NCI-H524 (cell line): ENCODE measurements around the gene DCLRE1C.
"Not testable (repeated sequence)": the region's sequence is repeated elsewhere in the genome, so short reads cannot be mapped to it uniquely, and the experiment has no call there.

ENCODE experiments used
- DNase-seq, 2 experiments: peaks; one replicate each; lab custom pipeline; 2025; lab: John Stamatoyannopoulos, UW

The DCLRE1C gene

DNA sequence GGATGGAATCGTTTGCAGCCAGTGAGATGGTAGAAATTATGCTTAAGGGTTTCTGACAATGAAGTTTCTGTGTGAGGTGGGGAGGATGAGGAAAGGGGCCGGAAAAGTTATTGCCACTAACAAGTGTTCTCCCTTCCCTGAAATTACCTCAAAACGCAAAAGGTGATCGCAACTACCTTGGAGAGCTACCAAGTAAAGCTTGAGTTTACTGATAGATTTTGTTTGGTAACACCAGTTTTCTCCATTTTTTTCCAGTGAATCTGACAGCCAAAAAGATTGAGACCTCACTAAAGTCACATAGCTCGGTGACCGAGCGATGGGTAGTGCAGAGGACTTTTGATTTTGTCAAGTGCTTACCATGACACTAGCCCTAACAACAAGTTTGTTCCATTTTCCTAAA lies 73.7 kb downstream of the DCLRE1C start:
- no peak for DNase-seq

DNA sequence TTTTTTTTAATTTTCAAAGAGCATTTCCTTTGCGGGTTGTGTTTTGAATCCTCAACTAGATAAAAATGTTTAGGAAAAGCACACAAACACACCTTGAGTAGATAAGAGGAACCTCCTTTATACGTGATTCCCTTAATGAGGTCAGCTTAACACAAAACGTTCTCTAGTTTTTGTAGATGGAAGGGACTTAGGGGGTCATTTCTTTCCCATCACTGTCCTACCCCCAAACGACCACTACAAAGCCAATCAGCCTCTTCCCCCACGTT lies 74.0 kb downstream of the DCLRE1C start:
- DNase-seq, result no peak

DNA sequence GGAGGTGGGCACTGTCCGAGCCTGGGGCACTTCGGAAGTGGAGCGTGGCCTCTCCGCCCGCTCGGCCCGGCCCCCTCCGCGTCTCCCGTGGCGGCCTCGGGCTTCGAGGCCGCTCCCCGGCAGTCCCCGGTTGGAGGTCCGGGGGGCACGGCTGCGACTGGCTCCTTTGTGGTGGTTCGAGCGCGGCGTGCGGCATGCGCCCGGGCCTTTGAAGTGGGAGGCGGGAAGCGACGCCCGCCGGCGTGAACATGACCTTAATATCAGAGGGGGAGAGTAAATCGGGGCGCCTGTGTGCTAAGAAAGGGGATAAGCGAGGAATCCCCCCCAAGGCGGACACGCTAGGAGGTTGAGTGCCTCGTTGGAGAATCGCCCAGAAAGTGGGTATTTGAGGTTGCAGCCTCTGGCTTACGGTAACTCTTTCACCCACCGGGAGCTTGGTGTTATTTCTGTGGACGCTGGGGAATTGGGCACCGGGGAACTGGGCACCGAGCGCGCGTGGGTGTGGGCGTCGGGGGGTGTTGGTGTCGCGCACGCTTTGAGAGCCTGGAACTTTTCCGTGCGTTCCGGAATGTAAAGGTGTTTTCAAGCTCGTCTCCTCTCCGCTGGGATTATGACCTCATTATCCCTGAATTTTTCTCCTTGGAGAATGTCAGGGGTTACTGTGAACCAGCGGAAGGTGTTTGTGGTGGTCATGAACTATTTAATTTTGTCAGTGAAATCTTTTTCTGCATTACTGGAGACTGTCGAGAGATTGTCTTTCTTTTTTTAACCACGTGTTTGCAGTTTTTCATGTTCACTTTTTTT lies 74.6 kb downstream of the DCLRE1C start:
- no peak for DNase-seq

DNA sequence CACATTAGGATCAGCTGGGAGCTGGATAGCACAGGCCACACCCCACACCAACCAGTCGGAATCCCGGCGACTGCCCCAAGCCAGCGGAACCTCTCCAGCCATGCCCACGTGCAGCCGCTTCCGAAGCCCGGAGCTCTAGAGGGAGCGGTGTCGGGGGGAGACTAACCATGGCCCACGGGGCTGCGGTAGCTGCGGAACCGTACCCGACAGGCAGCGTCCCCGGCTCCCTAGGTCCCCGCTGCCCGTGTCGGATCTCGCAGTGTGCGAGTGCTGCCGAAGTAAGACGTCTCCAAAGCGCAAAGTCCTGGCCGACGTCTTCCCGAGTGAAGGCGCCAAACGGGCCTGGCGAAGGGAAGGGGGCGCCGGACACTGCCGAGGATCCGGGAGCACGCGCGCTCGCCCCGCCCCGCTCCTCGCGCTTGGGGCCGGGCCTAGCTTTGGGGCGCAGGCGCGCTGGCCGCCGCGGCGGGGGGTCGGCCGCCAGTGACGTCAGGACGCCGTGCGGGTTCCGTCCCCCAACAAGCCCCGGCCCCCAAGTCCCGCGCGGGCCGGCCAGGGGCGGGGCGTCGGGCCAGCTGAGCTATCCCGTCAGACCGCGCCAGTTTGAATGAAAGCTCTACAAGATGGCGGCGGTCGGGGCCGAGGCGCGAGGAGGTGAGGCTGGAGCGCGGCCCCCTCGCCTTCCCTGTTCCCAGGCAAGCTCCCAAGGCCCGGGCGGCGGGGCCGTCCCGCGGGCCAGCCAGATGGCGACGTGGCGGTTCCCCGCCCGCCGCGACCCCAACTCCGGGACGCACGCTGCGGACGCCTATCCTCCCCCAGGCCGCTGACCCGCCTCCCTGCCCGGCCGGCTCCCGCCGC lies 75.4 kb downstream of the DCLRE1C start, which contains the start of gene SUV39H2:
Gene SUV39H2, plus strand, starts transcription at position 601 of the 858 bp plus-strand sequence. Its CDS starts 23 bp downstream, at position 624.
- DNase-seq, result peak; percentile 52 to 78

DNA sequence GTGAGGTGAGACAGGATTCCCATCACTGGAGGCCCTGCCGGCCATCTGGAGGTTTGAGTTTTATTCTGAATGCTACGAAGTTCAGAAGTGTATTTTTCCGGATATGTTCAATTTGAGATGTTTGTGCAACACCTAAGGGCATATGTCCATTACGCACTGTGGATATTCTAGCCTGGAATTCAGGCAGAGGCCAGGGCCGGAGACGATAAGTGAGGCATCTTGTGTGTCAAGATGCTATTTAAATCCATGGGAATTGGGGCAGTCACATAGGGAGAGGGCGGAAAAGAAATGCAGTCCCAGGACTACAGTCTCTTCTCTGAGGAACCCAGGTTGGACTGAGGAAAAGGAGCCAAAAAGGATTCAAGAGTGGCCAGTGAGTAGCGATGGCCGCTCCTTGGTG lies 77.1 kb downstream of the DCLRE1C start:
- DNase-seq, result no peak

DNA sequence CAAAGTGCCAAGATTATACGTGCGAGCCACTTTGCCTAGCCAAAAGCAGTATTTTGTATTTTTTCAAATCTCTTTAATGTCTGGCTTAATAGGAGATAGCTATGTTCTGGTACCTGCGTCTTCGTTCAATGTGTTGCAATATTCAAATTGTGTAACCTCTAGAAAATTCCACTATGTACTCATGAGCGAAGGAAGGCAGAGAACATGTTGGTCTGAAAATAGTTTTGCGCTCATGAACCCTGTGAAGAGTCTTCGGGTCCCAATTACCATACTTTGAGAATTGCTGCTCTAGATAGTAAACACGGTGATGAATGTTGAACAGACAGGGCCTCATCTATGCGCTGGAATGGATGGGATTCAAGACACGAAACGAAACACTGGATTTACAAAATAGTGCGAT lies 78.0 kb downstream of the DCLRE1C start:
- no peak for DNase-seq

DNA sequence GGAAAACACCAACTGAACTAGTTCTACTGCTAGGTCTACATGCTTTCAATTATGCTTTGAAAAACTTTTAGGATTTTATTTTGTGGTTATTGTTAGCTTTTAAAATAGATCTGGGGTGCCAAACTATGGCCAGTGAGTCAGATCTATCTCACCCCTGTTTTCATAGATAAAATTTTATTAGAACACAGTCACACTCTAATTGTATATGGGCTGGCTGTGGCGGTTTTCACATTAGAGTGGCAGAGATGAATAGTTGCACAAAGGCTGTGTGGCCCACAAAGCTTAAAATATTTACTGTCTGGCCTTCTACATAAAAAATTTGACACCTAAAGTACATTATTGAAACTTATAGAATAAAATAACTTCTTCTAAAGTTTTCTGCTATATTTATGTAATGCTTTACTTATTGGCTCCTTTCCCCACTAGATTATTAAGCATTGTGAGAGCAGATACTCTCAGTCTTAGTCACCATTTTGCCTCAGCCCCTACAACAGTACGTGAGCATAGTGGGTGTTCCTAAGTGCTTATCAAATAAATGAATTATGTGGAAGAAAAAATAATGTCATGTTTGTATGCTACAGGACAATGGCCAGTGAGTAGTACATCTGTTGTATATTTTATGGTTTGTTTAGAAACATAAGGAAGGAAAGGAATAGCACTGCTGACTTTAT lies 80.7 kb downstream of the DCLRE1C start:
- no peak for DNase-seq

DNA sequence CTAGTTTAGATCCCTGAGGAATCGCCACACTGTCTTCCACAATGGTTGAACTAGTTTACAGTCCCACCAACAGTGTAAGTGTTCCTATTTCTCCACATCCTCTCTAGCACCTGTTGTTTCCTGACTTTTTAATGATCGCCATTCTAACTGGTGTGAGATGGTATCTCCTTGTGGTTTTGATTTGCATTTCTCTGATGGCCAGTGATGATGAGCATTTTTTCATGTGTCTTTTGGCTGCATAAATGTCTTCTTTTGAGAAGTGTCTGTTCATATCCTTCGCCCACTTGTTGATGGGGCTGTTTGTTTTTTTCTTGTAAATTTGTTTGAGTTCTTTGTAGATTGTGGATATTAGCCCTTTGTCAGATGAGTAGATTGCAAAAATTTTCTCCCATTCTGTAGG lies 89.0 kb downstream of the DCLRE1C start:
- not testable (repeated sequence) for DNase-seq

DNA sequence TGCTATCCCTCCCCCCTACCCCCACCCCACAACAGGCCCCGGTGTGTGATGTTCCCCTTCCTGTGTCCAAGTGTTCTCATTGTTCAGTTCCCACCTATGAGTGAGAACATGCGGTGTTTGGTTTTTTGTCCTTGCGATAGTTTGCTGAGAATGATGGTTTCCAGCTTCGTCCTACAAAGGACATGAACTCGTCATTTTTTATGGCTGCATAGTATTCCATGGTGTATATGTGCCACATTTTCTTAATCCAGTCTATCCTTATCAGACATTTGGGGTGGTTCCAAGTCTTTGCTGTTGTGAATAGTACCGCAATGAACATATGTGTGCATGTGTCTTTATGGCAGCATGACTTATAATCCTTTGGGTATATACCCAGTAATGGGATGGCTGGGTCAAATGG lies 89.4 kb downstream of the DCLRE1C start:
- not testable (repeated sequence) for DNase-seq

DNA sequence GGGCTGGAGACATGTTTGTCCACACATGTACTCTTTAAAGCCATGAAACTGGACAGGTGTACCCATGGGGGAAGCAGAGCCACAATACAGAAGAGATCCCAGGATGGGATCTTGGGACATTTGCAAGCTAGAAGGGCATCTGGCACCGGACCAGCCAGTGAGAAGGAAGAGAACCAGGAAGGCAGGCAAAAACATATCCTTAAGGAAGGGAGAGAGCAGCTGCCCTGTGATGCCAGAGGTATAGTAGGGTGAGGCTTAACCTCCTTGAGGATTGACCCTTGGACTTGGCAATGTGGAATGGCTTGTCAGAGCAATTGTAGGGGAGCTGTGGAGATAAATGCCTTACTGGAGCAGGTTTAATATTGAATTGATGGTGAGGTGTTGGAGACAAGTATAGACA lies 93.1 kb downstream of the DCLRE1C start:
- no peak for DNase-seq

DNA sequence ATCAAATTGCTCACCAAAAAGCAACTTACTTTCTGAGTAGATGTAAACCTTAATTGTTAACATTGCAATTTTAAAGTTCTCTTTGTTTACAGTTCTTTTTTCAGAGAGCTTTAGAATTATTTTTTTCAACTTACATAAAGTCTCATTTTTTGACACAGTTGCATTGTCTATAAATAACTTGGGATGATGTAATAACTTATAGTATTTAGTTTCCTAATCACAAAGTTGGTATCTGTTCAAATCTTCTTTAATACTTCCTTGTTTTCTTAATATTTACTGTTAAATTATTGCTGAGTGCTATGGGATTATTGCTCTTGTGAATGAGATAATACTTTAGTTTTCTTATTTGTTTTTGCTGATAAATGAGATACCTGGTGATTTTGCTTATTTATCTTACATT lies 94.1 kb downstream of the DCLRE1C start:
- DNase-seq, result no peak

DNA sequence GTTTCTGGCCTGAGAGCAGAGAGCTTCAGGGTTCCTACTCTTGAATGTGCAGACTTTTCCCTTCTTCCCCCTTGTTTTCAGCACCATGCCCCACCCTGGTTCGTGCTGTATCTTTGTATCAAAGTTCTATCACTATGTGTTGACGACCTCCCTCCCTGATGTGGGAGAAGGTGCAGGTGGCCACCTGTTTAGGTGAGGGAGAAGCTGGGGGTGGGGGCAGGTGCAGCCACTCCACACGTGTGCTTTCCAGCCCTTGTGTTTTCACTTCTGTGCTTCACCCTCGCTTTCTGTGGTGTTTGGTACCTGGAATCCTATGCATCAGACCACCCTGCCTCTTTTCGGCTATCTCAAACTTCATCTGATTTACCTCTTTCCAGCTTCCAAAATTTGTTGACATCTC lies 94.9 kb downstream of the DCLRE1C start:
- DNase-seq, result no peak

DNA sequence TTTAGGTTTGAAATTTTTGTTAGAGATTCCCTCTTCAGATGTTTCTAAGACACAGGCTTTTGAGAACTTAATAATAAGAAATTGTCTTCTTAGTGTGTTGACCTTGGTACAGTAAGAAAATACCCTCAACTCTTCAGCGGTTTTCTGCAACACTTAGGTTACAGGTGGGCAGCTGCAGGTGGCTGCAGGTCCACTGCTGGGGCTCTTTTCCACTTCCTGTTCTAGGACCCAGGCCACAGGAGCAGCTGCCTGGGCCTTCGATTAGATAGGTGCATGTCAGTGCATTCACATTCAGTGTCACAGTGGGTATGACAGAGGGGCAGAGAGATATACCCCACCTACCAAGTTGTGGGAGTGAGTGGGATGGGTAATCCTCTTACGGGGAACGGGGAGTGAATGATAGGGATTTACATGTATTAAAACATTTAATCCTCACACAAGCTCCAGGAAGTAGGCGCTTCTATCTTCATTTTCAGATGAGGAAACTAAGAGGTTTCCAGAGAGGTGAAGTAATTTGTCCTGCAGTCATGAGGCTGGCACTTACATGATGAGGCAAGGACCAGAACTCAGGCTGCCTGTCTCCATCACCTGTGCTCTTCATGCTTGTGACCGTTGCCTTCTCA lies 95.4 kb downstream of the DCLRE1C start:
- DNase-seq, result peak; percentile 1 to 63

DNA sequence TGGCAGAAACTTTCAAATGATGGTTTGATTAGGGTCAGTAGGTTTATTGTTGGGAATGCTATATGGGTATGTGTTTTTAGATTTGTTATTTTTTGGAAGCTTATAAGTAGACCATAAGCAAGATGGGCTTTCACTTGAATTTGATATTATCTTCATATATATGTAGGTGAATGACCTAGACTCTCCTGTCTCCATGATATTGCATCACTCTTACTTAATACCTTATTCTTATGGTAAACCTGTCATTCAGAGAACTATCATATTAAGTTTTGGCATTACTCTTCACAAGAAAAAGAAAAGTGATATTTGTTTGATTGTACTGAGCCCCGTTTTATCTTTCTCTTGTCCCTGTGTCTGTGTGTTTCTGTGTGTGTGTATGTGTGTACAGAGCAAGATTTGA lies 98.4 kb downstream of the DCLRE1C start:
- no peak for DNase-seq

DNA sequence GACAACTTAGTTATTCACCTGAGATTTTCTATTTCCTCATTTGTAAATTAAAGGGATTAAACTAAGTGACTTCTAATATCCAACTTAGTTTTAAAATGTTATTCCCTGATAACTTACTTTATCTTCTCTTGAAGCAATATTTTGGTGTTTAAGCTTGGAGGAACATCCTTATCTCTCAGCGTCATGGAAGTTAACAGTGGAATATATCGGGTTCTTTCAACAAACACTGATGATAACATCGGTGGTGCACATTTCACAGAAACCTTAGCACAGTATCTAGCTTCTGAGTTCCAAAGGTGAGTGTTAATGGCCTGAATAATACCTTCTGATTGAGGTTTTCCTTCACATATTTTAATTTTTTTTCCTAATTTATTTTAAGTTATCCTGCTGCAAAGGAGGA lies 101.7 kb downstream of the DCLRE1C start:
- DNase-seq, result no peak
